MM.1S (cell line): Measurements from ENCODE around the gene HORMAD2.
"Not testable (repeated sequence)": the region's sequence is repeated elsewhere in the genome, so short reads cannot be mapped to it uniquely, and the experiment has no call there.

Experiments used
- DNase-seq: peaks from one replicate; pipeline ENCODE4 v3.0.0-alpha.2; 2015
- H2AFZ ChIP-seq: fragments of 300-600 bp; sonication (generic); 2 replicates; pipeline ENCODE4 v1.6.0; 2016; ENCODE audit warnings: antibody characterized with exemption, low read length
- H3F3A ChIP-seq: fragments of 300-600 bp; sonication (generic); 2 replicates; pipeline ENCODE4 v1.6.1; 2016; ENCODE audit warnings: mild to moderate bottlenecking, antibody characterized with exemption, low read length, moderate library complexity, mixed read lengths; ENCODE audit not compliant: insufficient read depth
- H3K27ac ChIP-seq: fragments of 300-600 bp; sonication (generic); 2 replicates; pipeline ENCODE4 v1.5.1; 2016; ENCODE audit warnings: mild to moderate bottlenecking, low read length
- H3K27me3 ChIP-seq: fragments of 300-600 bp; sonication (generic); replicated peaks from 2 replicates; pipeline ENCODE4 v1.6.0; 2016; ENCODE audit warnings: low read length; ENCODE audit not compliant: insufficient read depth
- H3K36me3 ChIP-seq: fragments of 300-600 bp; sonication (generic); replicated peaks from 2 replicates; pipeline ENCODE4 v1.6.1; 2016; ENCODE audit warnings: mild to moderate bottlenecking, low read length, mixed read lengths; ENCODE audit not compliant: insufficient read depth
- H3K4me1 ChIP-seq: fragments of 300-600 bp; sonication (generic); 2 replicates; pipeline ENCODE4 v1.6.1; 2016; ENCODE audit warnings: low read length, mixed read lengths
- H3K4me2 ChIP-seq: fragments of 300-600 bp; sonication (generic); 2 replicates; pipeline ENCODE4 v1.6.0; 2016; ENCODE audit warnings: low read depth, low read length
- H3K4me3 ChIP-seq: fragments of 300-600 bp; sonication (generic); 2 replicates; pipeline ENCODE4 v1.5.1; 2016; ENCODE audit warnings: low read length, mixed read lengths
- H3K79me2 ChIP-seq: fragments of 300-600 bp; sonication (generic); 2 replicates; pipeline ENCODE4 v1.6.1; 2016; ENCODE audit warnings: mixed run types, low read length, mixed read lengths
- H3K9ac ChIP-seq: fragments of 300-600 bp; sonication (generic); 2 replicates; pipeline ENCODE4 v1.6.1; 2016; ENCODE audit warnings: low read length, mixed read lengths
- H3K9me2 ChIP-seq: fragments of 300-600 bp; sonication (generic); replicated peaks from 2 replicates; pipeline ENCODE4 v1.6.1; 2016; ENCODE audit warnings: mild to moderate bottlenecking, low read length, mixed read lengths; ENCODE audit not compliant: insufficient read depth
- H3K9me3 ChIP-seq: fragments of 300-600 bp; sonication (generic); replicated peaks from 2 replicates; pipeline ENCODE4 v1.6.1; 2016; ENCODE audit warnings: mild to moderate bottlenecking, low read length, mixed read lengths; ENCODE audit not compliant: insufficient read depth
- H4K20me1 ChIP-seq: fragments of 300-600 bp; sonication (generic); 2 replicates; pipeline ENCODE4 v1.6.1; 2016; ENCODE audit warnings: mild to moderate bottlenecking, low read length, moderate library complexity, mixed read lengths; ENCODE audit not compliant: insufficient read depth
- CTCF ChIP-seq: fragments of 300-600 bp; sonication (generic); IDR thresholded peaks from 2 replicates; pipeline ENCODE4 v1.5.1; 2016; ENCODE audit warnings: antibody characterized with exemption, low read length, mixed read lengths
- EZH2 ChIP-seq: fragments of 300-600 bp; sonication (generic); optimal IDR thresholded peaks from 2 replicates; pipeline ENCODE3; 2017; ENCODE audit warnings: low read depth, mild to moderate bottlenecking, antibody characterized with exemption, low read length, mixed read lengths
- EZH2phosphoT487 ChIP-seq: fragments of 300-600 bp; sonication (generic); IDR thresholded peaks from 2 replicates; pipeline ENCODE4 v1.6.1; 2018; ENCODE audit warnings: antibody characterized with exemption, low read length

HORMAD2 gene

GRCh38 chr22:30054764-30055069 lies 25.5 kb upstream of the HORMAD2 start:
- H2AFZ ChIP-seq = no peak overlapping the region
- no peak overlapping the region for H3K4me3 ChIP-seq
- no peaks in the 10 kb centered on the region for H3K36me3 ChIP-seq
- H3K79me2 ChIP-seq = no peaks in the 10 kb centered on the region
- TF ChIP-seq CTCF = no peak
- H4K20me1 ChIP-seq = no peaks in the 10 kb centered on the region
- no peak overlapping the region for H3K27ac ChIP-seq
- H3K27me3 ChIP-seq = no peaks in the 10 kb centered on the region
- no peaks in the 10 kb centered on the region for H3K4me1 ChIP-seq
- no peaks in the 10 kb centered on the region for H3K9me3 ChIP-seq
- no peak overlapping the region for H3K9ac ChIP-seq
- H3K4me2 ChIP-seq = no peak overlapping the region
- H3K9me2 ChIP-seq = no peaks in the 10 kb centered on the region
- no peaks in the 10 kb centered on the region for H3F3A ChIP-seq
- no peak for DNase-seq

GRCh38 chr22:30056015-30056414 lies 24.2 kb upstream of the HORMAD2 start:
- Histone ChIP-seq H3K36me3 (no peaks in the 10 kb centered on the region), H3K79me2 (no peaks in the 10 kb centered on the region), H4K20me1 (no peaks in the 10 kb centered on the region), H3K27ac (no peak overlapping the region), H3F3A (no peaks in the 10 kb centered on the region), H3K9me2 (no peaks in the 10 kb centered on the region), H3K9me3 (no peaks in the 10 kb centered on the region), H3K4me3 (no peak overlapping the region), H3K4me1 (no peaks in the 10 kb centered on the region), H3K4me2 (no peak overlapping the region), H2AFZ (no peak overlapping the region), H3K9ac (no peak overlapping the region), H3K27me3 (no peaks in the 10 kb centered on the region)
- TF ChIP-seq CTCF (no peak), EZH2phosphoT487 (no peak), EZH2 (no peak)
- no peak for DNase-seq

GRCh38 chr22:30057375-30057774 lies 22.9 kb upstream of the HORMAD2 start:
- Histone ChIP-seq H3K4me3 (no peak overlapping the region), H3K9me3 (no peaks in the 10 kb centered on the region), H3K27ac (no peak overlapping the region), H3K36me3 (no peaks in the 10 kb centered on the region), H3K4me1 (no peaks in the 10 kb centered on the region), H3K79me2 (no peaks in the 10 kb centered on the region), H3K4me2 (no peak overlapping the region), H2AFZ (no peak overlapping the region), H4K20me1 (no peaks in the 10 kb centered on the region), H3K27me3 (no peaks in the 10 kb centered on the region), H3K9ac (no peak overlapping the region), H3F3A (no peaks in the 10 kb centered on the region), H3K9me2 (no peaks in the 10 kb centered on the region)
- DNase-seq = no peak
- no peak for TF ChIP-seq EZH2
- TF ChIP-seq CTCF = no peak
- TF ChIP-seq EZH2phosphoT487 = no peak

- H3K79me2 ChIP-seq, H3K36me3 ChIP-seq, H3K9me2 ChIP-seq, H3K4me2 ChIP-seq, H3K9ac ChIP-seq, H3K27me3 ChIP-seq, H3K4me1 ChIP-seq, H3K9me3 ChIP-seq, H3K27ac ChIP-seq, H2AFZ ChIP-seq, H3K4me3 ChIP-seq, H3F3A ChIP-seq, DNase-seq, H4K20me1 ChIP-seq: not testable (repeated sequence)
Measured at GRCh38 chr22:30059346-30060020, 20.8 kb upstream of the HORMAD2 start.

- H3K36me3 ChIP-seq, H2AFZ ChIP-seq: not testable (repeated sequence)
Measured at GRCh38 chr22:30061094-30061493, 19.2 kb upstream of the HORMAD2 start.

More at GRCh38 chr22:30061094-30061493, 19.2 kb upstream of the HORMAD2 start:
- not testable (repeated sequence) for H3K27me3 ChIP-seq, DNase-seq, H3K9me3 ChIP-seq, H3K9ac ChIP-seq, H3F3A ChIP-seq, H3K4me1 ChIP-seq, H3K9me2 ChIP-seq, H3K27ac ChIP-seq, H3K4me2 ChIP-seq, H3K79me2 ChIP-seq, H4K20me1 ChIP-seq, H3K4me3 ChIP-seq
